WERI-Rb-1 (cell line): ENCODE results near the gene ATP6V0E2.

Experiments used
- DNase-seq: peaks from one replicate; pipeline ENCODE4 v3.0.0-alpha.2; 2020
- H3K27ac ChIP-seq: fragments of 250-450 bp; sonication (Bioruptor Pico); 2 replicates; pipeline ENCODE4 v1.5.1; 2020; ENCODE audit warnings: mild to moderate bottlenecking, moderate library complexity
- H3K27me3 ChIP-seq: fragments of 250-450 bp; sonication (Bioruptor Pico); 2 replicates; pipeline ENCODE4 v1.5.1; 2021; ENCODE audit warnings: mild to moderate bottlenecking, low read depth, moderate library complexity; ENCODE audit not compliant: insufficient read depth, severe bottlenecking
- H3K36me3 ChIP-seq: fragments of 250-450 bp; sonication (Bioruptor Pico); 2 replicates; pipeline ENCODE4 v1.5.1; 2020; ENCODE audit warnings: mild to moderate bottlenecking, moderate library complexity
- H3K4me3 ChIP-seq: 2 replicates; pipeline ENCODE4 v1.5.1; 2011; ENCODE audit warnings: low read depth, mild to moderate bottlenecking, control low read depth, low read length
- H3K9me3 ChIP-seq: fragments of 250-450 bp; sonication (Bioruptor Pico); 2 replicates; pipeline ENCODE4 v1.5.1; 2021; ENCODE audit warnings: mild to moderate bottlenecking, moderate library complexity; ENCODE audit not compliant: severe bottlenecking
- CTCF ChIP-seq: IDR thresholded peaks from 2 replicates; pipeline ENCODE4 v1.5.1; 2011; ENCODE audit warnings: low read depth, mild to moderate bottlenecking, control low read depth, inconsistent platforms, low read length

Gene ATP6V0E2

GRCh38 chr7:149873074-149873969 lies at the start of gene ATP6V0E2:
Gene ATP6V0E2, plus strand, starts transcription at chr7:149873969. Its CDS starts 97 bp downstream, at chr7:149874066.
- H3K9me3 ChIP-seq = no peaks in the 10 kb centered on the region
- peak within 1 kb of the TSS; percentile 81 for H3K4me3 ChIP-seq
- H3K27ac ChIP-seq = peak within 1 kb of the TSS; percentile 94
- H3K36me3 ChIP-seq = peaks cover 16% of the 10 kb centered on the region
- peak; percentile 97 for DNase-seq
- H3K27me3 ChIP-seq = no peaks in the 10 kb centered on the region
- no peak for TF ChIP-seq CTCF

DNA sequence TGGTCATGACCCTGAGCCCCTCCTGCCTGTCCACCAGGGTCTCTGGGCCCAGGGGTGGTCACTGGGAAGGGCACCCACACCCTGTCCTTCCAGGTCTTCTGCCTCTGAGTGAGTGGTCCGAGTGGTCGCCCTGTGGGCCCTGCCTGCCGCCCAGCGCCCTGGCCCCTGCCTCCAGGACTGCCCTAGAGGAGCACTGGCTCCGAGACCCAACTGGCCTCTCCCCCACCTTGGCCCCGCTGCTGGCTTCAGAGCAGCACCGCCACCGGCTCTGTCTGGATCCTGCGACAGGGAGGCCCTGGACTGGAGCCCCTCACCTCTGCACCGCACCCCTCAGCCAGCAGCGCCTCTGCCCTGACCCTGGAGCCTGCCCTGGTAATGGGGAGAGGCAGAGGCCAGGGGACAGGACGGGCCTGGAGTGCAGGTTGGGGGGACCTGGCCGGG lies 49.4 kb upstream of the ATP6V0E2 start:
- TF ChIP-seq CTCF = no peak
- no peaks in the 10 kb centered on the region for H3K27me3 ChIP-seq
- no peak for DNase-seq
- H3K4me3 ChIP-seq = no peak overlapping the region
- no peaks in the 10 kb centered on the region for H3K36me3 ChIP-seq
- H3K9me3 ChIP-seq = no peaks in the 10 kb centered on the region
- no peak overlapping the region for H3K27ac ChIP-seq

- TF ChIP-seq CTCF = no peak
Measured at GRCh38 chr7:149824748-149825566, 48.8 kb upstream of the ATP6V0E2 start.

GRCh38 chr7:149825567-149826343 lies 48.0 kb upstream of the ATP6V0E2 start:
- DNase-seq = no peak
- Histone ChIP-seq H3K36me3 (no peaks in the 10 kb centered on the region), H3K27ac (no peak overlapping the region), H3K4me3 (no peak overlapping the region), H3K9me3 (no peaks in the 10 kb centered on the region), H3K27me3 (no peaks in the 10 kb centered on the region)
- TF ChIP-seq CTCF = no peak

More at GRCh38 chr7:149824748-149825566, 48.8 kb upstream of the ATP6V0E2 start:
- Histone ChIP-seq H3K9me3 (no peaks in the 10 kb centered on the region), H3K27ac (no peak overlapping the region), H3K36me3 (no peaks in the 10 kb centered on the region), H3K4me3 (no peak overlapping the region), H3K27me3 (no peaks in the 10 kb centered on the region)
- DNase-seq = no peak

DNA sequence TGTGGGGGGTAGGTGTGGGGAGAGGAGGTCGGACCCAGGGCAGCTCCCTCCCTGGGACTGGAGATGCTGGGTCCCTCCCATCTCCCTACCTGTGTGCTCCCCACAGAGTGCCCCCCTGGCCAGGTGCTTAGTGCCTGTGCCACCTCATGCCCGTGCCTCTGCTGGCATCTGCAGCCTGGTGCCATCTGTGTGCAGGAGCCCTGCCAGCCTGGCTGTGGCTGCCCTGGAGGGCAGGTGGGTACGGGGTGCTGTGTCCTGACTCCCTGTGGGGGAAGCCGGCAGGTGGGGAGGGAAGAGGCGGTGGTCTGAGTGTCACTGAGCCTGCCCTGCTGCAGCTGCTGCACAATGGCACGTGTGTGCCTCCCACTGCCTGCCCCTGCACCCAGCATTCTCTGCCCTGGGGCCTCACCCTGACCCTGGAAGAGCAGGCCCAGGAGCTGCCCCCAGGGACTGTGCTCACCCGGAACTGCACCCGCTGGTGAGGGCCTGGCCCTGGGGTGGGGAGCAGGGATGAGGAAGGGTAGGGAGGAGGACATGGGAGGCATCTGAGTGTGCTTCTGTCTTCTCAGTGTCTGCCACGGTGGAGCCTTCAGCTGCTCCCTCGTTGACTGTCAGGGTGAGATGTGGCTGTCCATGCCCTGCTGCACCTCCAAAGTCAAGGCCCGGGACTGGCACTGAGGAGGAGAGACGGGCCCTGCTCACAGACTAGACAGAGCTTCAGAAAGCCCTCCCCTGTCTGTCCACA lies 47.3 kb upstream of the ATP6V0E2 start:
- Histone ChIP-seq H3K36me3 (no peaks in the 10 kb centered on the region), H3K4me3 (no peak overlapping the region), H3K27me3 (no peaks in the 10 kb centered on the region), H3K27ac (no peak overlapping the region; the same call in 1 of the 2 replicates), H3K9me3 (no peaks in the 10 kb centered on the region)
- no peak for DNase-seq
- TF ChIP-seq CTCF = no peak
